ENCODE measurements around the gene MAPK11. TPM values are rescaled to one million over a fixed set of nuclear protein-coding genes. Genes with fewer than 3 reads are reported as not detected.
A peak's percentile ranks its signal among the peaks of the same experiment; 100 is the strongest.

MAPK11 gene
- total and polyA plus RNA-seq, 10 of the 15 experiments (the other 5 are each of a cell fraction or from before 2014, with no cell fraction given), result 0.05 to 12.8 (median 3.7) TPM

- no peak for TF ChIP-seq KLF5 (IDR thresholded peaks at IDR 0.05; ENCODE audit: partially characterized antibody)
- TF ChIP-seq ETV6 (conservative IDR thresholded peaks at IDR 0.05 in 1 of 2, IDR thresholded peaks at IDR 0.05 in 1 of 2; ENCODE audit: borderline replicate concordance in 1 of 2, low read depth in 1 of 2), result no peak
- peak in 1 of 2 experiments; percentile 40; a peak in 1 of 3 replicates for TF ChIP-seq EGR1 (IDR thresholded peaks at IDR 0.05; ENCODE audit: borderline replicate concordance in 1 of 2, low read depth in 2 of 2, low read length in 2 of 2)
- TF ChIP-seq RELA (IDR thresholded peaks at IDR 0.05; ENCODE audit: borderline replicate concordance, partially characterized antibody), result no peak
- peak in 1 of 2 experiments; percentile 26; a peak in 1 of 4 replicates for TF ChIP-seq BHLHE40 (IDR thresholded peaks at IDR 0.05; ENCODE audit: borderline replicate concordance in 1 of 2, low read depth in 2 of 2, low read length in 1 of 2)
- TF ChIP-seq CHD2 (IDR thresholded peaks at IDR 0.05; ENCODE audit: borderline replicate concordance, low read depth, low read length), result peak; percentile 24; the same call in 1 of the 2 replicates
- TF ChIP-seq SMAD1 (IDR thresholded peaks at IDR 0.05; ENCODE audit: low read depth, partially characterized antibody), result no peak
- TF ChIP-seq ZNF384 (IDR thresholded peaks at IDR 0.05; ENCODE audit: borderline replicate concordance, low read depth, low read length), result no peak
- no peak for TF ChIP-seq MEF2A (IDR thresholded peaks at IDR 0.05; ENCODE audit: insufficient read depth, low read depth, low read length)
- TF ChIP-seq NR2C2 (IDR thresholded peaks at IDR 0.05; ENCODE audit: borderline replicate concordance, control insufficient read depth, insufficient read length, low read depth), result no peak
- TF ChIP-seq LARP7 (IDR thresholded peaks at IDR 0.05), result peak; percentile 73; the same call in 1 of the 2 replicates
- TF ChIP-seq KAT2A (conservative IDR thresholded peaks at IDR 0.05; ENCODE audit: control insufficient read depth, low read depth, low read length), result no peak
- peak; percentile 78 for TF ChIP-seq GATAD2B (conservative IDR thresholded peaks at IDR 0.05; ENCODE audit: low read depth)
- no peak for TF ChIP-seq KDM1A (IDR thresholded peaks at IDR 0.05; ENCODE audit: borderline replicate concordance)
- TF ChIP-seq PML (IDR thresholded peaks at IDR 0.05; ENCODE audit: low read length), result no peak
- no peak for TF ChIP-seq NBN (IDR thresholded peaks at IDR 0.05)
- no peak for TF ChIP-seq CREB1 (IDR thresholded peaks at IDR 0.05; ENCODE audit: low read depth)
- TF ChIP-seq IRF5 (IDR thresholded peaks at IDR 0.05; ENCODE audit: borderline replicate concordance), result no peak
- TF ChIP-seq DPF2 (IDR thresholded peaks at IDR 0.05), result peak; percentile 87
- no peak for TF ChIP-seq CBX5 (IDR thresholded peaks at IDR 0.05; ENCODE audit: low read depth)
- TF ChIP-seq RUNX3 (IDR thresholded peaks at IDR 0.05; ENCODE audit: low read length), result no peak
- no peak for TF ChIP-seq YBX1 (IDR thresholded peaks at IDR 0.05)
- peak; percentile 70 for TF ChIP-seq MXI1 (IDR thresholded peaks at IDR 0.05; ENCODE audit: low read depth, low read length)
- TF ChIP-seq ZZZ3 (IDR thresholded peaks at IDR 0.05; ENCODE audit: control insufficient read depth, insufficient read length, low read depth), result no peak
- TF ChIP-seq ZSCAN29 (IDR thresholded peaks at IDR 0.05), result no peak
- no peak for TF ChIP-seq SREBF2 (IDR thresholded peaks at IDR 0.05; ENCODE audit: low read length)
- no peak for TF ChIP-seq CREM (IDR thresholded peaks at IDR 0.05; ENCODE audit: low read depth)
- TF ChIP-seq E4F1 (IDR thresholded peaks at IDR 0.05; ENCODE audit: borderline replicate concordance, partially characterized antibody), result no peak
- TF ChIP-seq IKZF1 (conservative IDR thresholded peaks at IDR 0.05), result peak; percentile 66
Observed at GRCh38 chr22:50306753-50307749, 36.9 kb upstream of the MAPK11 start, which contains the start of gene PLXNB2 (continued).

Measured in GM12878 (cell line).